Midbrain (tissue), 1 donor: ENCODE results near the gene NOVA2.
A peak's percentile ranks its signal among the peaks of the same experiment; 100 is the strongest.

Experiments
- DNase-seq: peaks from one replicate; lab custom pipeline; 2025; lab: John Stamatoyannopoulos, UW

Gene NOVA2

GRCh38 chr19:45973553-45974338 lies at the start of gene NOVA2:
Gene NOVA2, minus strand, starts transcription at chr19:45973865. Its CDS starts 514 bp downstream, at chr19:45973351.
- peak; percentile 78 for DNase-seq

GRCh38 chr19:46023311-46023779 lies 49.7 kb upstream of the NOVA2 start:
- no peak for DNase-seq

GRCh38 chr19:46022431-46023310 lies 49.0 kb upstream of the NOVA2 start, which contains the start of gene PGLYRP1:
Gene PGLYRP1, minus strand, starts transcription at chr19:46023053. Its CDS starts 32 bp downstream, at chr19:46023021.
- no peak for DNase-seq

GRCh38 chr19:46022061-46022430 lies 48.4 kb upstream of the NOVA2 start:
- no peak for DNase-seq

- DNase-seq, result no peak
These were observed 47.9 kb upstream of the NOVA2 start for GRCh38 chr19:46021531-46022041.

GRCh38 chr19:46020819-46021125 lies 47.1 kb upstream of the NOVA2 start:
- DNase-seq, result no peak

GRCh38 chr19:46019270-46019669 lies 45.6 kb upstream of the NOVA2 start:
- no peak for DNase-seq

- DNase-seq, result no peak
These were observed 45.1 kb upstream of the NOVA2 start for GRCh38 chr19:46018729-46019251.

GRCh38 chr19:46017874-46018675 lies 44.4 kb upstream of the NOVA2 start:
- DNase-seq, result no peak

- no peak for DNase-seq
These were observed 43.4 kb upstream of the NOVA2 start for GRCh38 chr19:46017095-46017429.

- peak; percentile 84 for DNase-seq
These were observed 42.9 kb upstream of the NOVA2 start for GRCh38 chr19:46016426-46017094.

GRCh38 chr19:46015687-46016425 lies 42.2 kb upstream of the NOVA2 start:
- DNase-seq, result no peak

- DNase-seq, result no peak
These were observed 41.4 kb upstream of the NOVA2 start for GRCh38 chr19:46014941-46015686.

GRCh38 chr19:46014534-46014933 lies 40.9 kb upstream of the NOVA2 start:
- no peak for DNase-seq

- peak; percentile 73 for DNase-seq
These were observed 36.2 kb upstream of the NOVA2 start for GRCh38 chr19:46009530-46010510.

GRCh38 chr19:46006411-46006810 lies 32.7 kb upstream of the NOVA2 start:
- DNase-seq, result no peak

- no peak for DNase-seq
These were observed 29.1 kb upstream of the NOVA2 start for GRCh38 chr19:46002678-46003275.
